ENCODE results near the gene FUOM. TPM values are rescaled to one million over a fixed set of nuclear protein-coding genes. Genes with fewer than 3 reads are reported as not detected.
A peak's percentile ranks its signal among the peaks of the same experiment; 100 is the strongest.

Gene FUOM
- total and polyA plus RNA-seq, 2 experiments from 2014 or later: 30.8 to 33.9 TPM

DNA sequence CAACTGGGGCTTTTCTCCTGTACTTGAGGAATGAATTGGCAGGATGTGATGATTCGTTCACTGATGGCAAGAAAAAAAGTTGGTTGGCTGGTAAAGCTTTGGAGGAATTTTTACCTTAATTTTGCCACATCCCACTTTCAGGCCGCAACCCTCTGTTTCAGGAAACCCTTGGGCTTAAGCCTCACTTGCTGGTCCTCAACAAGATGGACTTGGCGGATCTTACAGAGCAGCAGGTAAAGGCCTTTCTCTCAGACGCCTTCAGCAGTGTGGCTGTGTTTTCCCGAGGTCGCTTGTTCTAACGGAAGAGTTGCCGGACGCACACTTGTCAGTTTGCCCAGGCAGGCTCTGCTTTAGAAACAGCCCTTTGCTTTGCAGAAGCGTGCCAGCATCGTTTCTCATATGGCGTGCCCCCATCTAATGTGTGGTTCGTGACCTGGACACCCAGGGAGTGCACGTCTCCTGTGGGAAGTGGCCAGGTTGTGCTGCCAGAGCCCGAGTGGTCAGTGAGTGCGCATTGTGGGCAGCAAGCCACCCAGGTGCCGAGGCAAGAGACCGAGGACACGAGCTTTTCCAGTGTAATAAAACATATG lies 38.3 kb upstream of the FUOM start:
- Histone ChIP-seq H2AFZ (no peak overlapping the region), H3K4me2 (no peak overlapping the region), H3F3A (replicated peaks; ENCODE audit: low read depth) (0 out of 2 replicates have a peak, but pooled peaks cover 3% of the 10 kb centered on the region), H3K4me3 (no peak overlapping the region), H3K27me3 (ENCODE audit: insufficient read depth) (no peaks in the 10 kb centered on the region), H3K4me1 (ENCODE audit: insufficient read depth) (no peaks in the 10 kb centered on the region), H4K20me1 (replicated peaks; ENCODE audit: insufficient read depth) (peaks cover 13% of the 10 kb centered on the region), H3K9me2 (ENCODE audit: insufficient read depth) (no peaks in the 10 kb centered on the region), H3K79me2 (replicated peaks; ENCODE audit: insufficient read depth) (peaks cover 51% of the 10 kb centered on the region), H3K27ac (ENCODE audit: low read depth) (no peak overlapping the region), H3K36me3 (ENCODE audit: insufficient read depth) (peaks cover 15% of the 10 kb centered on the region)
- Mint-ChIP-seq H3K4me3 (peak overlapping the region; percentile 95; the same call in 2 of the 3 replicates), H3K36me3 (ENCODE audit: low read depth) (peaks cover 51% of the 10 kb centered on the region), H3K27me3 (ENCODE audit: insufficient read depth, low read depth, poor library complexity) (peaks cover 5% of the 10 kb centered on the region), H3K9me3 (no peaks in the 10 kb centered on the region), H3K4me1 (peaks cover 9% of the 10 kb centered on the region), H3K27ac (no peak overlapping the region)
- DNase-seq (ENCODE audit: low spot score) (no peak), ATAC-seq (no peak)
- TF ChIP-seq EZH2phosphoT487 (IDR thresholded peaks at IDR 0.05; ENCODE audit: unreplicated experiment): no peak
- TF ChIP-seq ZNF331 (CRISPR knock-in tag; IDR thresholded peaks at IDR 0.05; ENCODE audit: low read depth): no peak
- TF ChIP-seq NANOG (IDR thresholded peaks at IDR 0.05; ENCODE audit: borderline replicate concordance): no peak
- TF ChIP-seq EZH2 (IDR thresholded peaks at IDR 0.05; ENCODE audit: low read depth, unreplicated experiment): no peak
- TF ChIP-seq, protein P1, sequence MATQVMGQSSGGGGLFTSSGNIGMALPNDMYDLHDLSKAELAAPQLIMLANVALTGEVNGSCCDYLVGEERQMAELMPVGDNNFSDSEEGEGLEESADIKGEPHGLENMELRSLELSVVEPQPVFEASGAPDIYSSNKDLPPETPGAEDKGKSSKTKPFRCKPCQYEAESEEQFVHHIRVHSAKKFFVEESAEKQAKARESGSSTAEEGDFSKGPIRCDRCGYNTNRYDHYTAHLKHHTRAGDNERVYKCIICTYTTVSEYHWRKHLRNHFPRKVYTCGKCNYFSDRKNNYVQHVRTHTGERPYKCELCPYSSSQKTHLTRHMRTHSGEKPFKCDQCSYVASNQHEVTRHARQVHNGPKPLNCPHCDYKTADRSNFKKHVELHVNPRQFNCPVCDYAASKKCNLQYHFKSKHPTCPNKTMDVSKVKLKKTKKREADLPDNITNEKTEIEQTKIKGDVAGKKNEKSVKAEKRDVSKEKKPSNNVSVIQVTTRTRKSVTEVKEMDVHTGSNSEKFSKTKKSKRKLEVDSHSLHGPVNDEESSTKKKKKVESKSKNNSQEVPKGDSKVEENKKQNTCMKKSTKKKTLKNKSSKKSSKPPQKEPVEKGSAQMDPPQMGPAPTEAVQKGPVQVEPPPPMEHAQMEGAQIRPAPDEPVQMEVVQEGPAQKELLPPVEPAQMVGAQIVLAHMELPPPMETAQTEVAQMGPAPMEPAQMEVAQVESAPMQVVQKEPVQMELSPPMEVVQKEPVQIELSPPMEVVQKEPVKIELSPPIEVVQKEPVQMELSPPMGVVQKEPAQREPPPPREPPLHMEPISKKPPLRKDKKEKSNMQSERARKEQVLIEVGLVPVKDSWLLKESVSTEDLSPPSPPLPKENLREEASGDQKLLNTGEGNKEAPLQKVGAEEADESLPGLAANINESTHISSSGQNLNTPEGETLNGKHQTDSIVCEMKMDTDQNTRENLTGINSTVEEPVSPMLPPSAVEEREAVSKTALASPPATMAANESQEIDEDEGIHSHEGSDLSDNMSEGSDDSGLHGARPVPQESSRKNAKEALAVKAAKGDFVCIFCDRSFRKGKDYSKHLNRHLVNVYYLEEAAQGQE (IDR thresholded peaks at IDR 0.05; ENCODE audit: unreplicated experiment): no peak
- no peak for TF ChIP-seq POLR2AphosphoS5 (IDR thresholded peaks at IDR 0.05; ENCODE audit: low read depth)
- no peak for TF ChIP-seq STAT1 (IDR thresholded peaks at IDR 0.05; ENCODE audit: unreplicated experiment)
- TF ChIP-seq, protein P2, sequence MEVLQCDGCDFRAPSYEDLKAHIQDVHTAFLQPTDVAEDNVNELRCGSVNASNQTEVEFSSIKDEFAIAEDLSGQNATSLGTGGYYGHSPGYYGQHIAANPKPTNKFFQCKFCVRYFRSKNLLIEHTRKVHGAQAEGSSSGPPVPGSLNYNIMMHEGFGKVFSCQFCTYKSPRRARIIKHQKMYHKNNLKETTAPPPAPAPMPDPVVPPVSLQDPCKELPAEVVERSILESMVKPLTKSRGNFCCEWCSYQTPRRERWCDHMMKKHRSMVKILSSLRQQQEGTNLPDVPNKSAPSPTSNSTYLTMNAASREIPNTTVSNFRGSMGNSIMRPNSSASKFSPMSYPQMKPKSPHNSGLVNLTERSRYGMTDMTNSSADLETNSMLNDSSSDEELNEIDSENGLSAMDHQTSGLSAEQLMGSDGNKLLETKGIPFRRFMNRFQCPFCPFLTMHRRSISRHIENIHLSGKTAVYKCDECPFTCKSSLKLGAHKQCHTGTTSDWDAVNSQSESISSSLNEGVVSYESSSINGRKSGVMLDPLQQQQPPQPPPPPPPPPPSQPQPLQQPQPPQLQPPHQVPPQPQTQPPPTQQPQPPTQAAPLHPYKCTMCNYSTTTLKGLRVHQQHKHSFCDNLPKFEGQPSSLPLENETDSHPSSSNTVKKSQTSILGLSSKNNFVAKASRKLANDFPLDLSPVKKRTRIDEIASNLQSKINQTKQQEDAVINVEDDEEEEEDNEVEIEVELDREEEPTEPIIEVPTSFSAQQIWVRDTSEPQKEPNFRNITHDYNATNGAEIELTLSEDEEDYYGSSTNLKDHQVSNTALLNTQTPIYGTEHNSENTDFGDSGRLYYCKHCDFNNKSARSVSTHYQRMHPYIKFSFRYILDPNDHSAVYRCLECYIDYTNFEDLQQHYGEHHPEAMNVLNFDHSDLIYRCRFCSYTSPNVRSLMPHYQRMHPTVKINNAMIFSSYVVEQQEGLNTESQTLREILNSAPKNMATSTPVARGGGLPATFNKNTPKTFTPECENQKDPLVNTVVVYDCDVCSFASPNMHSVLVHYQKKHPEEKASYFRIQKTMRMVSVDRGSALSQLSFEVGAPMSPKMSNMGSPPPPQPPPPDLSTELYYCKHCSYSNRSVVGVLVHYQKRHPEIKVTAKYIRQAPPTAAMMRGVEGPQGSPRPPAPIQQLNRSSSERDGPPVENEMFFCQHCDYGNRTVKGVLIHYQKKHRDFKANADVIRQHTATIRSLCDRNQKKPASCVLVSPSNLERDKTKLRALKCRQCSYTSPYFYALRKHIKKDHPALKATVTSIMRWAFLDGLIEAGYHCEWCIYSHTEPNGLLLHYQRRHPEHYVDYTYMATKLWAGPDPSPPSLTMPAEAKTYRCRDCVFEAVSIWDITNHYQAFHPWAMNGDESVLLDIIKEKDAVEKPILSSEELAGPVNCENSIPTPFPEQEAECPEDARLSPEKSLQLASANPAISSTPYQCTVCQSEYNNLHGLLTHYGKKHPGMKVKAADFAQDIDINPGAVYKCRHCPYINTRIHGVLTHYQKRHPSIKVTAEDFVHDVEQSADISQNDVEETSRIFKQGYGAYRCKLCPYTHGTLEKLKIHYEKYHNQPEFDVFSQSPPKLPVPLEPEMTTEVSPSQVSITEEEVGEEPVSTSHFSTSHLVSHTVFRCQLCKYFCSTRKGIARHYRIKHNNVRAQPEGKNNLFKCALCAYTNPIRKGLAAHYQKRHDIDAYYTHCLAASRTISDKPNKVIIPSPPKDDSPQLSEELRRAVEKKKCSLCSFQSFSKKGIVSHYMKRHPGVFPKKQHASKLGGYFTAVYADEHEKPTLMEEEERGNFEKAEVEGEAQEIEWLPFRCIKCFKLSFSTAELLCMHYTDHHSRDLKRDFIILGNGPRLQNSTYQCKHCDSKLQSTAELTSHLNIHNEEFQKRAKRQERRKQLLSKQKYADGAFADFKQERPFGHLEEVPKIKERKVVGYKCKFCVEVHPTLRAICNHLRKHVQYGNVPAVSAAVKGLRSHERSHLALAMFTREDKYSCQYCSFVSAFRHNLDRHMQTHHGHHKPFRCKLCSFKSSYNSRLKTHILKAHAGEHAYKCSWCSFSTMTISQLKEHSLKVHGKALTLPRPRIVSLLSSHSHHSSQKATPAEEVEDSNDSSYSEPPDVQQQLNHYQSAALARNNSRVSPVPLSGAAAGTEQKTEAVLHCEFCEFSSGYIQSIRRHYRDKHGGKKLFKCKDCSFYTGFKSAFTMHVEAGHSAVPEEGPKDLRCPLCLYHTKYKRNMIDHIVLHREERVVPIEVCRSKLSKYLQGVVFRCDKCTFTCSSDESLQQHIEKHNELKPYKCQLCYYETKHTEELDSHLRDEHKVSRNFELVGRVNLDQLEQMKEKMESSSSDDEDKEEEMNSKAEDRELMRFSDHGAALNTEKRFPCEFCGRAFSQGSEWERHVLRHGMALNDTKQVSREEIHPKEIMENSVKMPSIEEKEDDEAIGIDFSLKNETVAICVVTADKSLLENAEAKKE (CRISPR knock-in tag; IDR thresholded peaks at IDR 0.05): no peak
- TF ChIP-seq, protein P3, sequence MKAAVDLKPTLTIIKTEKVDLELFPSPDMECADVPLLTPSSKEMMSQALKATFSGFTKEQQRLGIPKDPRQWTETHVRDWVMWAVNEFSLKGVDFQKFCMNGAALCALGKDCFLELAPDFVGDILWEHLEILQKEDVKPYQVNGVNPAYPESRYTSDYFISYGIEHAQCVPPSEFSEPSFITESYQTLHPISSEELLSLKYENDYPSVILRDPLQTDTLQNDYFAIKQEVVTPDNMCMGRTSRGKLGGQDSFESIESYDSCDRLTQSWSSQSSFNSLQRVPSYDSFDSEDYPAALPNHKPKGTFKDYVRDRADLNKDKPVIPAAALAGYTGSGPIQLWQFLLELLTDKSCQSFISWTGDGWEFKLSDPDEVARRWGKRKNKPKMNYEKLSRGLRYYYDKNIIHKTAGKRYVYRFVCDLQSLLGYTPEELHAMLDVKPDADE (IDR thresholded peaks at IDR 0.05): no peak
- TF ChIP-seq CREB1 (CRISPR knock-in tag; IDR thresholded peaks at IDR 0.05; ENCODE audit: low read depth): no peak

Measured in GM23338 (cell line).